SU-DHL-6 (cell line): Measurements from ENCODE around the gene TNFRSF18.

Source experiments
- CTCF ChIP-seq: fragments of 200-600 bp; sonication (generic); IDR thresholded peaks from one replicate; pipeline ENCODE4 v1.5.1; 2017; ENCODE audit warnings: antibody characterized with exemption, mild to moderate bottlenecking, low read length, moderate library complexity; ENCODE audit not compliant: insufficient read depth, poor library complexity, severe bottlenecking
- EZH2phosphoT487 ChIP-seq: fragments of 200-600 bp; sonication (generic), shearing (Covaris generic); conservative IDR thresholded peaks from 2 replicates; pipeline ENCODE4 v1.6.1; 2018; ENCODE audit warnings: mild to moderate bottlenecking, antibody characterized with exemption, low read length, moderate library complexity, mixed read lengths

GRCh38 chr1:1233567-1233892, 27.1 kb upstream of the TNFRSF18 start:
- TF ChIP-seq CTCF (no peak), EZH2phosphoT487 (no peak)
